Measurements from ENCODE around the gene NF2.

Gene NF2

DNA sequence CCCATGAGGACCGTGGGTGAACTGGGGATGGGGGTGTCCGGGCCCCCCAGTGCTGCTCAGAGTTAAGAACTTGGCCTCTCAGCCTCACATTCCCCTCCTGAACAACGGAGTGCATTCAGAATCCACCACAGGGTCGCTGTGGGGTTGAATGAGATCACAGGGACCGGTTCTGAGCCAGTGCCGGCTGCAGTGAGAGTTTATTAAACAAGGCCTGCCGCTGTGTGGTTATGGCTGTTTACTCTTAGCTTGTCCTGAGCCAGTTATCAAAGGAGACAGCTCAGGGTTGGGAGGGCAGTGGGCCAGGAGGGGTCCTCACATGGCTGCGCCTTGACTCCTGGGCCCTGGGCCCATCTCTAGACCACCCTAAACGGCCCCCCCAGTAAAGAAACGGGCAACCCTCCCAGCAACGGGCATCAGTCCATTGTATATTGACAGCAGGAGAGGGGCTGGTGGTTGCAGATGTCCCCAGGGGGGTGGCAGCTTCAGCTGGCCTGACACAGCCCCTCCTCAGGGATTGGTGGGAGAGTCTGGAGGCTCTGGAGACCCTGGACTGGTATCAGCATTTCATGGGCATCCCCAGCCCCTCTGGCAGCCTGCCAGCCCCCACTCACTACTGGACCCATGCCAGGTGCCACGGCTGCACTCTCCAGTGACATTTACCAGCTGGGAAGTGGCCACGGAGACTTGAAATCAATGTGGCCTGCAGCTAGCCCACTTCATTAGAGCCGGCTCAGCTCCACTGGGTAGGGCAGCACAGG is 101.3 kb downstream of the NF2 start:
- no peak for TF ChIP-seq GATA3 (IDR thresholded peaks at IDR 0.05; ENCODE audit: low read depth, low read length)
- TF ChIP-seq GATA2 (IDR thresholded peaks at IDR 0.05; ENCODE audit: low read depth, low read length), result peak; percentile 37; the same call in 1 of the 2 replicates

DNA sequence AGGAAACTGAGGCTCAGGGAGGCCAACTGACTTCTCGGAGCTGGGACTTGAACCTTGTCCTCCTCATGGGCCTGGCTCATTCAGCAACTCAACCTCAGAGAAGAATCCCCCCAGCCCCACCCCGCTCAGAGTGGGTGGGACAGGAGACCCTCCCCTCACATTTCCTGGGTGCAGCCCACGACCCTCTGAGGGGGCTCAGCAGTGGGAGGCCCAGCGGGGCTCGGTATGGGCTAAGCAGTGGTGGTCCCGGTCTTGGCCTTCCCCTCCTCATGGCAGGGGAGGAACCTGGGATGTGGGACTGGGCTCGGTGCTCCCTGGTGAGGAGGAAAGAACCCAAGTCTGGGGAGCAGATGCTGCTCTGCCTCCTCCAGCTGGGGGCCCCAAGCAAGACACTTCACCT is 102.2 kb downstream of the NF2 start:
- no peak for TF ChIP-seq GATA2 (IDR thresholded peaks at IDR 0.05; ENCODE audit: low read depth, low read length)
- TF ChIP-seq GATA3 (IDR thresholded peaks at IDR 0.05; ENCODE audit: low read depth, low read length), result no peak

DNA sequence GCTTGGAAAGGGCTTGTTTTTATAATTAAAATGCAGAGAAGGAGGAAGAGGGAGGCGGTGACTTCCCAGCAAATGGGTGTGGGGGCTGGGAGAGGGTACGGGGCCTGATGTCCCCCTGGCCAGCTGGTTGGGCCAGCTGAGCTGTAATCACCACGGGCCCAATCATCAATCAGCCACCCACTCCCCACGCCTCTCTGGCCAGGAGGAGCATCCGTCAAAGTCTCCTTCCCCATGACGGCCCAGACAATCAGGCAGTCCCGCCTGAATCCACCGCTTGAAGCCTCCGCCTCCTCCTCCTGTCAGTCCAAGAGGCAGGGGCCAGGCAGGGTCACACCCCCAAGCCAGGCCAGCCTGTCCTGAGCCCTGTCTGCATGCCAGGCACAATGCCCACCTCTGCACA is 103.1 kb downstream of the NF2 start:
- no peak for TF ChIP-seq GATA3 (IDR thresholded peaks at IDR 0.05; ENCODE audit: low read depth, low read length)
- no peak for TF ChIP-seq GATA2 (IDR thresholded peaks at IDR 0.05; ENCODE audit: low read depth, low read length)

DNA sequence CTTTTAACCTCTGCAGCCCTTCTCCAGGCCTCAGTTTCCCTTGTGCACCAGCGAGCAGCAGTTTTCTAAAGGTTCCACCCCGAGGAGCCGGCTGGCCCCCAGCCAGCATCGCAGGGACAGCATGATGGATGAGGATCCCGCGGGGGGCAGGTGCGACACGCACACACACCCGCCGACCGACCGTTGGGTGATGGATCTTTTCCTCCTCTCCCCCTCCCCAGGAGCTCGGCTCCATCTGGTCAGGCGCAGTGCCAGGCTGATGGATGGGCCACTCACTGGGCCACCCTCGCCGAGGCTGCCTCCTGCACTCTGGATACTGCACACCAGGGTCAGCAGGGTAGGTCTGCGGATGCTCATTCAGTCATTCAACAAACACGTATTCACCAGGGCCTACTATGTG is 103.6 kb downstream of the NF2 start:
- TF ChIP-seq GATA3 (IDR thresholded peaks at IDR 0.05; ENCODE audit: low read depth, low read length) (no peak), GATA2 (IDR thresholded peaks at IDR 0.05; ENCODE audit: low read depth, low read length) (no peak)

DNA sequence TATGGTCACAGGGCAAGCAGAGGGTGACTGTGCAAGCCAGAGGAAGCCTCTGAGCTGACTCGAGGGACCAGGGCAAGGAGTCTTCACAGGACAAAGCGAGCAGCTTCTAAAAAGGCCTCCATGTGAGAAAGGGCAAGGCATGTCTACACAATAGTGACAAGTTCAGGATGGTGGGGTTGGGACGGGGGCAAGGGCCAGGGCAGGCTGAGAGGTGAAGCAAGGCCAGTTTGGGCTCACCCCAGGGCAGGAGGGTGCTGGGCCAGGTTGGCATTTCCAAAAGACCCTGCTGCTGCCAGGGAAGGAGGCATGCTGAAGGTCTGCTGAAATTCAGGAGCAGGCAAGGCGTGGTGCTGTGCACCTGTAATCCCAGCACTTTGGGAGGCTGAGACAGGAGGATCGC is 104.0 kb downstream of the NF2 start:
- TF ChIP-seq GATA3 (IDR thresholded peaks at IDR 0.05; ENCODE audit: low read depth, low read length), result no peak
- no peak for TF ChIP-seq GATA2 (IDR thresholded peaks at IDR 0.05; ENCODE audit: low read depth, low read length)

DNA sequence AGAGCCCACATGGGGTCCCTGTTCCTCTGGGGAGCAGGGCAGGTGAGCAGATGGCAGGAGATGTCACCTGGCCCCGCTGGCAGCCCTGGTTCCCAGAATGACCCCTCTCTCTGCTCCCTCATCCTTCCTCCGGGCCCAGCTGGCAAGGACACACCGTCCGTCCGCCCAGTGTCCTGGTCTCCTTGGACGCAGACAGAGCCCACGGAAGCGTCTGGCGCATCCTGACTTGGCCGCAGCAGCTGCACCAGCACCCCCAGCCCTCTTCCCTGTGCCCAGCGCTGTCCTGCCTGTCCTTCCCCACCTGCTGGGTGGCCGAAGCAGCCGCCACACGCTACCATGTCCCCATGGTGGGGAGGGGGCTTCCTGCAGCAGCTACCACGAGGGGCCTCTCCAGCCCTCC is 106.8 kb downstream of the NF2 start:
- TF ChIP-seq GATA2 (IDR thresholded peaks at IDR 0.05; ENCODE audit: low read depth, low read length), result no peak
- no peak for TF ChIP-seq GATA3 (IDR thresholded peaks at IDR 0.05; ENCODE audit: low read depth, low read length)

DNA sequence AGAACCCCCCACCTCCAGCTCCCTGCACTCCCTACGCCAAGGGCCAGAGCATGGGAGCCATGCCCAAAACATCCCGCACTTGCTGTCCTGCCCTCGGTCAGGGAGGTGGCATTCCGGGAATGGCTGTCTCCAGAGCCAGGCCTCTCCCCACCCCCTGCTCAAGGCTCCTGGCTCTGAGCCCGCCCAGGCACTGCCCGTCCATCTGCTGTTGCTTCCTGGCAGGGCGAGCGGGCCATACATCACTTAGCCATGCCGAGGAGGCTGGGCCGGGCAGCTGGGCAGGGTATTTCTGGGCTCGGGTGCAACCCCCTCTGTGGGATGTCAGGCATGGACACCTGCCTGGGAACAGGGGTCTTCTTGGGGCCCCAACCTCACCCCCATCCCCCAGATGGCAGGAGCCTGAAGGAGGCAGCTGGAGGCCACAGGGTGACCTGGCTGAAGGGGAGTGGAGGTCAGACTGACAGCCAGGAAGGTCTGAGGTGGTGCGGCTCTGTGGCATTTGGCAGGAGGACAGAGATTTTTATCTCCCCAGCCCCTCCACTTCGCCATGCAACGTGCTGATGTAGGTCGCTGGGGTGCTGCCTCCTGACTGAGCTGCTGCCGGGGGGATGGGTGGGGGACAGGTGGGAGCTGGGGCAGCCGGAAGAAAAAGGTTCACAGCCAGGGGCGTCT is 107.6 kb downstream of the NF2 start:
- no peak for TF ChIP-seq GATA3 (IDR thresholded peaks at IDR 0.05; ENCODE audit: low read depth, low read length)
- peak; percentile 98 for TF ChIP-seq GATA2 (IDR thresholded peaks at IDR 0.05; ENCODE audit: low read depth, low read length)

DNA sequence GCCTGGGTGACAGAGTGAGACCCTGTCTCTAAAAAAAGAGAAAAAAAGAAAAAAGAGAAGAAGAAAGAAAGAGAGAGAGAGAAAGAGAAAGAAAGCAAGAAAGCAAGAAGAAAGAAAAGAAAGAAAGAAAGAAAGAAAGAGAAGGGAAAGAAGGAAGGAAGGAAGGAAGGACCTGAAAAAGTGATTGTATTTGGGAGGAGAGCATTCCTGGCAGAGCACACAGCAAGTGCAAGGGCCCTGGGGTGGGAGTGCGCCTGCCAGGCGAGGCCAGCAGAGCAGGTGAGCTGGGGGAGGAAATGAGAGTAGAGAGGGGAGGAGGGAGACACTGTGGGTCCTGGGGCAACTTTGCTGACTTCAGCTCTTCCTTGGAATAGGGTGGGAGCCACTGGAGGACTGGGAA is 108.7 kb downstream of the NF2 start:
- no peak for TF ChIP-seq GATA2 (IDR thresholded peaks at IDR 0.05; ENCODE audit: low read depth, low read length)
- no peak for TF ChIP-seq GATA3 (IDR thresholded peaks at IDR 0.05; ENCODE audit: low read depth, low read length)

DNA sequence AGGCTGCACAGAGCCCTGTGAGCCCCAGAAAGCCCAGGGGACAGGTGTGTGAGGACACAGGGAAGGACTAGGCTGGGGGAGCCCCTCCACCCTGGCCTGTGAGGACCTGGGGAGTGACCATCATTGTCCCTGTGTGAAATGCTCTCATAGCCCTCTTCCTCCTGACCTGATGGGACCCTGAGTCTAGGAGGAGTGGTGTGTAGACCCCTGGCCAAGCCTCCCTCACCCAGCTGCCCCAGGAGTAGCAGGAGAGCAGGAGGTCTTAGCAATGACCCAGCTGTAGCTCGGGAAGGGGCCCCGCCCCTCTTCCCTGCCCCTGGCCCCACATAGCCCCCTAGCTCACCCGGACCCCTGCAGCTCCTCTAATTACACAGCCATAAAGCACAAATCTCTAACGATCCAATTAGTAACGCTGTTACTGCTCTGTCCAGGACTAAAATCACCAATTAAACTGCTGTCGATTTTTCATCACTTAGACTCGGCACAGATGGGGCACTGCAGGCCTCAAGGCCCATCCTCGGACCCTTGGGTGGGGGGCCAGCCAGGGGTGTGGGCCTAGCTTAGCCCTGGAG is 109.8 kb downstream of the NF2 start:
- TF ChIP-seq GATA2 (IDR thresholded peaks at IDR 0.05; ENCODE audit: low read depth, low read length) (no peak), GATA3 (IDR thresholded peaks at IDR 0.05; ENCODE audit: low read depth, low read length) (no peak)

DNA sequence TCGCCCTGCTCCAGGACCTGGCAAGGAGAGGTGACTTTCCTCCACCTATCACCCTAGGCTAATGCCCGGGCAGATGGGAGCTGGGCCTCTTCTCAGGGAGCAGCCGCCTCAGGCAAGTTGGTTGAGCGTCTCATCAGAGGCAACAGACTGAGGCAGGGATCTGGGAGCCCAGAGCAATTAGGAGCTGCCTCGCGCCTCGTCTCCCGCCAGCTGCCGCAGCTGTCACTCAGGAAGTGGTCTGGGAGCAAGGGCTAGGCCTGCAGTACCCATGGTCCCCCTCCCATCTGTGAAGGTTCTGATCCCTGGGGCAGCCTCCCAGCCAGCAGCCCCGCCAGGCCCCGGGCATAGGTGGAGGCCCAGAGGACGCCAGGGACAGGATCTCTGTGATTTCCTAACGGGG is 111.8 kb downstream of the NF2 start:
- TF ChIP-seq GATA2 (IDR thresholded peaks at IDR 0.05; ENCODE audit: low read depth, low read length) (no peak), GATA3 (IDR thresholded peaks at IDR 0.05; ENCODE audit: low read depth, low read length) (no peak)

DNA sequence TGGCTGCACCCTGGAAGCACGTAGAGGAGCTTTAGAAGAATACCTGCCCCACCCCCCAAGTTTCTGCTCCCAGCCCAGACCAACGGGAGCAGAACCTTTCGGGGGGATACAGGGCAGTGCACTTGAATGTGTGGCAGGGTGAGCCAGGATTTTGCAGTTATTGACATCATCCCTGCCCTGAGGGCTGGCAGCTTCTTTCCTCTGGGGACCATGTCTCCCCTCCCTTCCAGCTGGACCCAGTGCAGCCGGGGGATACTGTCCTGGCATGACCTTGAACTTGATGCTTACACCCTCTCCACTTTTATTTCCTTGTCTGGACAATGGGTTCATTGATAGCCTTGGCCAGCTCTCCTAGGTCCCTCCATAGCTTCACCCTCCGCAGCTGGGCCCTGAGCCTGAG is 112.3 kb downstream of the NF2 start:
- TF ChIP-seq GATA2 (IDR thresholded peaks at IDR 0.05; ENCODE audit: low read depth, low read length) (no peak), GATA3 (IDR thresholded peaks at IDR 0.05; ENCODE audit: low read depth, low read length) (no peak)

DNA sequence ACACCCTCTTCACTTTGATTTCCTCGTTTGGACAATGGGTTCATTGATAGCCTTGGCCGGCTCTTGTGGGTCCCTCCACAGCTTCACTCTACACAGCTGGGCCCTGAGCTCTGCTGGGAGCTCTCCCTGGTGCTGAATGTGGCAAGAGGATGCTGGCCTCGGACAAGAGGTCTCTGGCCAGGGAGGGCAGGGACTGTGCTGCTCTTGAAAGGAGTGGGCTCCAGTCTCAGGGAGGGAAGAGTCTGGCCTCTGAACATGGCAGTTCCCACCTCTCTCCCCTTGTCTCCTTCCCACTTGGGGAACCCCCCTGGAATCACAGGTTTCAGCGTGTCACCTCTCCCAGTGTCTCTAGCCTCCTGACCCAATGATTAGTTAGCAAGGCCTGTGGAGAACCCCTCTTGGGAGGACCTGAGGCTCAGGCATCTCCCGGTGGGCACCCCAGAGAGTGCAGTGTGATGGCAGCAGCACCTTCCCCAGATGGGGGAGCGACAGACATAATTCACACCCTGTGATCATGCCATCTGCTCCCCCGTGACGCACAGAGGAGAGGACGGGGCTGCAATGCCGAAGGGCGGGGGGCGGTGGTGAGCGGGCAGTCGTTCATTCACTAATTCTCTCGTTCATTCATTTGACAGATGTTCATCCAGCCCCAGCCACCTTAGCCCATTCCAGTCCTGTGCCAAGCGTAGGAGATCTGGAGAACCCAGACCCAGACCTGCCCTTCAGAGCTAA is 113.5 kb downstream of the NF2 start:
- TF ChIP-seq GATA3 (IDR thresholded peaks at IDR 0.05; ENCODE audit: low read depth, low read length), result no peak
- no peak for TF ChIP-seq GATA2 (IDR thresholded peaks at IDR 0.05; ENCODE audit: low read depth, low read length)

DNA sequence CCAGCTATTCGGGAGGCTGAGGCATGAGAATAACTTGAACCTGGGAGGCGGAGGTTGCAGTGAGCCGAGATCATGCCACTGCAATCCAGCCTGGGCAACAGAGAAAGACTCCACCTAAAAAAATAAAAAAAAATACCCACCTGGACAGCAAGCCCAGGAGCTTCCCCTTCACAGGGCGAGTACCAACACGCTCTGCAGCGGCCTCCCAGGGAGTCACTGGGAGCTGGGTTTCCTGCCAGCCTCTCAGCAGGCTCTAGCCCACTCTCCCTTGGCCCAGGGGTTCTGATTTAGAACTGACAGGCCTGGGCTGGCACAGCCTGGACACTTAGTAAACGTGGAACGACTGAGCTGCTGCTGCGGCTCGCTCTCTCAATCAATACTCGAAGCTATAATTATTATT is 114.4 kb downstream of the NF2 start:
- TF ChIP-seq GATA3 (IDR thresholded peaks at IDR 0.05; ENCODE audit: low read depth, low read length) (no peak), GATA2 (IDR thresholded peaks at IDR 0.05; ENCODE audit: low read depth, low read length) (no peak)
